HG03103 (cell line): Measurements from ENCODE around the gene UNC13A.
"Not testable (repeated sequence)": the region's sequence is repeated elsewhere in the genome, so short reads cannot be mapped to it uniquely, and the experiment has no call there.

Experiments
- ATAC-seq: cut with Tn5 transposase; IDR thresholded peaks from one replicate; pipeline ENCODE4 v1.9.1; 2021; ENCODE audit warnings: low read depth; ENCODE audit not compliant: unreplicated experiment

Gene UNC13A

GRCh38 chr19:17577457-17578097 is 110.6 kb downstream of the UNC13A start:
- no peak for ATAC-seq

- ATAC-seq = no peak
These were observed 111.2 kb downstream of the UNC13A start for GRCh38 chr19:17576758-17577456.

GRCh38 chr19:17575871-17576757 is 112.0 kb downstream of the UNC13A start:
- no peak for ATAC-seq

- ATAC-seq = no peak
These were observed 115.5 kb downstream of the UNC13A start for GRCh38 chr19:17572638-17573037.

- ATAC-seq = no peak
These were observed 117.4 kb downstream of the UNC13A start for GRCh38 chr19:17570791-17571190.

GRCh38 chr19:17570291-17570690 is 117.9 kb downstream of the UNC13A start:
- not testable (repeated sequence) for ATAC-seq

GRCh38 chr19:17567940-17568339 is 120.2 kb downstream of the UNC13A start:
- ATAC-seq = no peak

GRCh38 chr19:17565611-17566010 is 122.5 kb downstream of the UNC13A start:
- no peak for ATAC-seq

- no peak for ATAC-seq
These were observed 123.4 kb downstream of the UNC13A start for GRCh38 chr19:17564781-17565180.

GRCh38 chr19:17562561-17562960 is 125.6 kb downstream of the UNC13A start:
- no peak for ATAC-seq

GRCh38 chr19:17562097-17562496 is 126.1 kb downstream of the UNC13A start:
- no peak for ATAC-seq

GRCh38 chr19:17560205-17560595 is 128.0 kb downstream of the UNC13A start:
- ATAC-seq = no peak

- no peak for ATAC-seq
These were observed 130.7 kb downstream of the UNC13A start for GRCh38 chr19:17557466-17557865.

GRCh38 chr19:17556995-17557394 is 131.2 kb downstream of the UNC13A start:
- no peak for ATAC-seq

- peak; percentile 16 for ATAC-seq
These were observed 132.0 kb downstream of the UNC13A start for GRCh38 chr19:17555929-17556813.

- peak; percentile 74 for ATAC-seq
These were observed 132.7 kb downstream of the UNC13A start, which contains the start of gene COLGALT1 for GRCh38 chr19:17555480-17555928. Gene COLGALT1, plus strand, starts transcription at chr19:17555649. Its CDS starts 65 bp downstream, at chr19:17555714.

GRCh38 chr19:17554968-17555479 is 133.1 kb downstream of the UNC13A start:
- ATAC-seq = no peak

- no peak for ATAC-seq
These were observed 134.9 kb downstream of the UNC13A start for GRCh38 chr19:17553256-17553655.

GRCh38 chr19:17552735-17553134 is 135.4 kb downstream of the UNC13A start:
- ATAC-seq = not testable (repeated sequence)
